Measurements from ENCODE around the gene LPAR3. TPM values are rescaled to one million over a fixed set of nuclear protein-coding genes. Genes with fewer than 3 reads are reported as not detected.

LPAR3 gene
- total RNA-seq, 1 donor from 2014 or later: 2.4 TPM

GRCh38 chr1:84775535-84775920, 117.5 kb downstream of the LPAR3 start:
- TF ChIP-seq EZH2 (IDR thresholded peaks at IDR 0.05) (no peak), CTCF (IDR thresholded peaks at IDR 0.05) (no peak), EZH2phosphoT487 (IDR thresholded peaks at IDR 0.05) (no peak)
- H3K27me3 Mint-ChIP-seq (ENCODE audit: insufficient read depth, low read depth): peaks cover 3% of the 10 kb centered on the region

GRCh38 chr1:84774669-84775534, 118.1 kb downstream of the LPAR3 start:
- Histone ChIP-seq H3K27me3 (no peaks in the 10 kb centered on the region), H3K36me3 (no peaks in the 10 kb centered on the region), H2AFZ (replicated peaks) (peak overlapping the region; percentile 48), H3K9me3 (ENCODE audit: low read depth) (no peaks in the 10 kb centered on the region), H4K20me1 (ENCODE audit: low read depth) (no peaks in the 10 kb centered on the region), H3F3A (ENCODE audit: low read depth) (no peaks in the 10 kb centered on the region), H3K4me3 (no peak overlapping the region), H3K27ac (no peak overlapping the region), H3K4me1 (no peaks in the 10 kb centered on the region), H3K4me2 (no peak overlapping the region), H3K79me2 (ENCODE audit: low read depth) (no peaks in the 10 kb centered on the region), H3K9ac (no peak overlapping the region)
- Mint-ChIP-seq H3K9me3 (peaks cover 5% of the 10 kb centered on the region), H3K4me1 (peaks cover 12% of the 10 kb centered on the region), H3K27me3 (ENCODE audit: insufficient read depth, low read depth) (peaks cover 3% of the 10 kb centered on the region), H3K4me3 (no peak overlapping the region), H3K27ac (no peak overlapping the region), H3K36me3 (no peaks in the 10 kb centered on the region)
- peak; percentile 33 for DNase-seq (ENCODE audit: low spot score)
- TF ChIP-seq EZH2 (IDR thresholded peaks at IDR 0.05) (no peak), EZH2phosphoT487 (IDR thresholded peaks at IDR 0.05) (no peak), CTCF (IDR thresholded peaks at IDR 0.05) (peak; percentile 18)

More at GRCh38 chr1:84775535-84775920, 117.5 kb downstream of the LPAR3 start:
- Histone ChIP-seq H2AFZ (replicated peaks) (no peak overlapping the region), H4K20me1 (ENCODE audit: low read depth) (no peaks in the 10 kb centered on the region), H3K4me1 (no peaks in the 10 kb centered on the region), H3K4me2 (no peak overlapping the region), H3K9me3 (ENCODE audit: low read depth) (no peaks in the 10 kb centered on the region), H3K9ac (no peak overlapping the region), H3F3A (ENCODE audit: low read depth) (no peaks in the 10 kb centered on the region), H3K79me2 (ENCODE audit: low read depth) (no peaks in the 10 kb centered on the region), H3K4me3 (no peak overlapping the region), H3K27me3 (no peaks in the 10 kb centered on the region), H3K27ac (no peak overlapping the region), H3K36me3 (no peaks in the 10 kb centered on the region)
- Mint-ChIP-seq H3K27ac (no peak overlapping the region), H3K9me3 (peaks cover 5% of the 10 kb centered on the region), H3K4me1 (peaks cover 12% of the 10 kb centered on the region), H3K36me3 (no peaks in the 10 kb centered on the region), H3K4me3 (no peak overlapping the region)
- DNase-seq (ENCODE audit: low spot score): no peak

- H3K9me3 Mint-ChIP-seq: peaks cover 2% of the 10 kb centered on the region
- H3K4me3 Mint-ChIP-seq: peak overlapping the region; percentile 48
- Histone ChIP-seq H3K27ac (no peak overlapping the region), H3K4me3 (no peak overlapping the region), H3K79me2 (ENCODE audit: low read depth) (no peaks in the 10 kb centered on the region), H3F3A (ENCODE audit: low read depth) (no peaks in the 10 kb centered on the region), H3K27me3 (no peaks in the 10 kb centered on the region), H3K4me2 (no peak overlapping the region), H3K4me1 (no peaks in the 10 kb centered on the region), H3K36me3 (no peaks in the 10 kb centered on the region), H3K9ac (no peak overlapping the region), H2AFZ (replicated peaks) (peak overlapping the region; percentile 8), H4K20me1 (ENCODE audit: low read depth) (no peaks in the 10 kb centered on the region), H3K9me3 (ENCODE audit: low read depth) (no peaks in the 10 kb centered on the region)
- H3K27ac Mint-ChIP-seq: no peak overlapping the region
- no peaks in the 10 kb centered on the region for H3K36me3 Mint-ChIP-seq
- H3K4me1 Mint-ChIP-seq: peaks cover 12% of the 10 kb centered on the region
- peaks cover 3% of the 10 kb centered on the region for H3K27me3 Mint-ChIP-seq (ENCODE audit: insufficient read depth, low read depth)
- no peak for DNase-seq (ENCODE audit: low spot score)
- no peak for TF ChIP-seq CTCF (IDR thresholded peaks at IDR 0.05)
- TF ChIP-seq EZH2phosphoT487 (IDR thresholded peaks at IDR 0.05): no peak
- no peak for TF ChIP-seq EZH2 (IDR thresholded peaks at IDR 0.05)
Measured at GRCh38 chr1:84773933-84774497, 119.0 kb downstream of the LPAR3 start.
